Neuronal stem cell (in vitro differentiated cells): ENCODE data around the gene CKB.

ENCODE experiments used
- DNase-seq: peaks from one replicate; pipeline ENCODE4 v3.0.0-alpha.2; 2013; ENCODE audit warnings: low spot score
- H2AFZ ChIP-seq: one replicate; pipeline ENCODE4 v1.6.1; 2013; ENCODE audit warnings: mild to moderate bottlenecking, low read length, inconsistent platforms
- H2AK5ac ChIP-seq: 2 replicates; pipeline ENCODE4 v1.6.1; 2013; ENCODE audit warnings: low read depth, mild to moderate bottlenecking, inconsistent platforms, low read length, moderate library complexity, mixed read lengths
- H2BK120ac ChIP-seq: 2 replicates; pipeline ENCODE4 v1.6.1; 2013; ENCODE audit warnings: low read depth, mild to moderate bottlenecking, inconsistent platforms, low read length, moderate library complexity, mixed read lengths
- H2BK12ac ChIP-seq: one replicate; pipeline ENCODE4 v1.6.1; 2013; ENCODE audit warnings: low read length, inconsistent platforms
- H2BK15ac ChIP-seq: 2 replicates; pipeline ENCODE4 v1.6.1; 2013; ENCODE audit warnings: mild to moderate bottlenecking, low read length, inconsistent platforms, mixed read lengths
- H2BK5ac ChIP-seq: one replicate; pipeline ENCODE4 v1.6.1; 2013; ENCODE audit warnings: inconsistent platforms, mild to moderate bottlenecking, low read length, moderate library complexity
- H3K14ac ChIP-seq: one replicate; pipeline ENCODE4 v1.6.1; 2013; ENCODE audit warnings: low read length, inconsistent platforms
- H3K18ac ChIP-seq: 2 replicates; pipeline ENCODE4 v1.6.1; 2013; ENCODE audit warnings: low read length, inconsistent platforms
- H3K23ac ChIP-seq: 2 replicates; pipeline ENCODE4 v1.6.1; 2013; ENCODE audit warnings: low read depth, mild to moderate bottlenecking, mixed read lengths, low read length, inconsistent platforms; ENCODE audit not compliant: poor library complexity
- H3K27ac ChIP-seq: replicated peaks from 3 replicates; pipeline ENCODE4 v1.5.1; 2013; ENCODE audit warnings: low read length, inconsistent platforms
- H3K27me3 ChIP-seq, 3 experiments: 2 replicates each; pipeline ENCODE4 v1.6.1; 2013; ENCODE audit warnings: low read length in 3 of 3, mild to moderate bottlenecking in 2 of 3, inconsistent platforms in 1 of 3, low read depth in 1 of 3, mixed read lengths in 1 of 3, moderate library complexity in 1 of 3; ENCODE audit not compliant: control insufficient read depth in 3 of 3, insufficient read depth in 3 of 3
- H3K36me3 ChIP-seq, 2 donors: replicated peaks in 1 of 2; 2 replicates each; pipeline ENCODE4 v1.6.1; 2013; ENCODE audit warnings: low read length in 2 of 2; ENCODE audit not compliant: control insufficient read depth in 2 of 2, insufficient read depth in 2 of 2
- H3K4ac ChIP-seq: 2 replicates; pipeline ENCODE4 v1.6.1; 2013; ENCODE audit warnings: inconsistent platforms, mild to moderate bottlenecking, low read length, moderate library complexity
- H3K4me1 ChIP-seq, 2 donors: 1 replicate in 1 of 2; 2 replicates in 1 of 2; pipeline ENCODE4 v1.6.1; 2013; ENCODE audit warnings: low read length in 2 of 2, low read depth in 1 of 2; ENCODE audit not compliant: control insufficient read depth in 2 of 2, insufficient read depth in 1 of 2
- H3K4me2 ChIP-seq: one replicate; pipeline ENCODE4 v1.6.1; 2013; ENCODE audit warnings: mild to moderate bottlenecking, low read length, inconsistent platforms; ENCODE audit not compliant: insufficient read depth, poor library complexity, severe bottlenecking
- H3K4me3 ChIP-seq, 2 donors: 2 replicates each; pipeline ENCODE4 v1.5.1; 2013; ENCODE audit warnings: low read length in 2 of 2, mild to moderate bottlenecking in 2 of 2, inconsistent platforms in 1 of 2, moderate library complexity in 1 of 2
- H3K79me1 ChIP-seq: one replicate; pipeline ENCODE4 v1.6.1; 2013; ENCODE audit warnings: low read depth, mild to moderate bottlenecking, inconsistent platforms, low read length, moderate library complexity
- H3K9ac ChIP-seq: one replicate; pipeline ENCODE4 v1.6.1; 2013; ENCODE audit warnings: mild to moderate bottlenecking, low read depth, low read length, inconsistent platforms; ENCODE audit not compliant: poor library complexity
- H3K9me3 ChIP-seq, 2 donors: replicated peaks in 1 of 2; 2 replicates each; pipeline versions ENCODE3 to v1.6.1; 2013; ENCODE audit warnings: low read length in 2 of 2, mild to moderate bottlenecking in 2 of 2, inconsistent platforms in 1 of 2, low read depth in 1 of 2, mixed read lengths in 1 of 2, moderate library complexity in 1 of 2; ENCODE audit not compliant: control insufficient read depth in 2 of 2, insufficient read depth in 1 of 2
- H4K8ac ChIP-seq: one replicate; pipeline ENCODE4 v1.6.1; 2013; ENCODE audit warnings: low read depth, mild to moderate bottlenecking, inconsistent platforms, low read length, moderate library complexity
- H4K91ac ChIP-seq: one replicate; pipeline ENCODE4 v1.6.1; 2013; ENCODE audit warnings: low read length, low read depth, mild to moderate bottlenecking, inconsistent platforms; ENCODE audit not compliant: poor library complexity
- WGBS, 2 donors: extraction: QIAGEN DNeasy Blood & Tissue Kit; methylation state at CpG; one replicate each; pipeline ENCODE4 v1.1.7; 2013; ENCODE audit warnings: missing lambda C conversion rate in 2 of 2, mixed read lengths in 1 of 2; ENCODE audit not compliant: insufficient read length in 2 of 2, insufficient replicate concordance in 1 of 2; ENCODE audit errors: extremely low coverage in 2 of 2; 5-methylcytosine and 5-hydroxymethylcytosine counted together

CKB gene

GRCh38 chr14:103563226-103563620 is 40.6 kb upstream of the CKB start:
- Histone ChIP-seq H2BK12ac (no peak overlapping the region), H3K4me1 (peaks cover 8 to 14% of the 10 kb centered on the region in 2 donors), H3K27me3 (no peaks in the 10 kb centered on the region), H3K9ac (peak overlapping the region; percentile 91), H3K4me3 (peak overlapping the region; percentile 97 to 100), H3K4ac (no peak overlapping the region), H4K91ac (no peak overlapping the region), H2BK5ac (peak overlapping the region; percentile 82), H3K4me2 (peak overlapping the region; percentile 83), H3K14ac (peak overlapping the region; percentile 71), H3K27ac (peak overlapping the region; percentile 97), H3K18ac (peak overlapping the region; percentile 96), H3K23ac (peak overlapping the region; percentile 80), H2BK15ac (no peak overlapping the region), H3K36me3 (peaks cover 10 to 40% of the 10 kb centered on the region in 2 donors), H2BK120ac (no peak overlapping the region), H4K8ac (no peak overlapping the region), H2AK5ac (no peak overlapping the region), H3K9me3 (no peaks in the 10 kb centered on the region), H2AFZ (peak overlapping the region; percentile 95), H3K79me1 (peaks cover 19% of the 10 kb centered on the region)
- no peak for DNase-seq
- WGBS, 2 donors = no CpG with 5 or more reads among the region's 22 CpGs

DNA sequence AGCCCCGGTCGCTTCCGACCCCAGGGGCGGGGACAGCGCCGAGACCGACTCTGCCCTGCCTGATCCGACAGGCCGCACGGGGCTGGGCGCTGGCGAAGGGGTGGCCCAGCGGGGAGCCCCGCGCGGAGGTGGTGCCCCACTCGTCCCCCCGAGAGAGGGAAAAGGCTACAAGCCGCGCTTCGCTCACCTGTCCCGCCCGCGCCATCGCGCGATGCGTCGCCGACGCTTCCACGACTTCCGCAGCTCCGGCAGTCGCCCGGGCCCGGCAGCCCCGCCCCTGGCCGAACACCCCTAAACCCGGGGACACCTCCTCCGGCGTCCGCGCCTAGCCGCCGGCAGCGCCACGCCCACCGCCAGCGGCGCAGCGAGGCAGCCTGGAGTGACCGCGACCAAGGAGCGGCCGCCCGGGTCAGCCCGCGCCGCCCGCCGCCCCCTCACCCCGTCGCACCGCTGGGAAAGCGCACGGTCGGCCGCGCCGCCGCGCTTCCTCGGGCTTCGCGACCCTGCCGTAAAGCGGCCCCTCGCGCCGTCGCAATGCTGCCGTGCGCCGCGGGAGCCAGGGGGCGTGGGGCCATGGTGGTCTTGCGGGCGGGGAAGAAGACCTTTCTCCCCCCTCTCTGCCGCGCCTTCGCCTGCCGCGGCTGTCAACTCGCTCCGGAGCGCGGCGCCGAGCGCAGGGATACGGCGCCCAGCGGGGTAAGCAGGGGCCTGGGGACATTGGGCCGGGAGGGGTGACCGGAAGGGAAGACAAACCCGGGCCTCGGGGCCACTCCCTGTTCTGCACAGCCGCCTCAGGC is 40.0 kb upstream of the CKB start, which contains the start of the genes BAG5 and COA8:
TSS of gene BAG5 (minus strand) at position 229 of the 797 bp plus-strand sequence. CDS start 1,493 bp downstream, outside the sequence.
TSS of gene COA8 (plus strand) at position 532 of the 797 bp plus-strand sequence. CDS start at position 574, 42 bp downstream.
- Histone ChIP-seq H3K9me3 (no peaks in the 10 kb centered on the region), H2BK15ac (no peak within 1 kb of the TSS), H2AFZ (peak within 1 kb of the TSS; percentile 95), H3K4me1 (peaks cover 8 to 14% of the 10 kb centered on the region in 2 donors), H3K27me3 (no peaks in the 10 kb centered on the region), H3K4me3 (peak within 1 kb of the TSS; percentile 97 to 100), H3K27ac (peak within 1 kb of the TSS; percentile 97), H4K8ac (peak within 1 kb of the TSS; percentile 72), H3K14ac (peak within 1 kb of the TSS; percentile 84), H3K4me2 (peak within 1 kb of the TSS; percentile 88), H2BK5ac (peak within 1 kb of the TSS; percentile 82), H4K91ac (peak within 1 kb of the TSS; percentile 89), H3K36me3 (peaks cover 8 to 45% of the 10 kb centered on the region in 2 donors), H2BK120ac (peak within 1 kb of the TSS; percentile 72), H2BK12ac (no peak within 1 kb of the TSS), H3K9ac (peak within 1 kb of the TSS; percentile 98), H2AK5ac (peak within 1 kb of the TSS; percentile 97), H3K4ac (peak within 1 kb of the TSS; percentile 58), H3K18ac (peak within 1 kb of the TSS; percentile 96), H3K23ac (peak within 1 kb of the TSS; percentile 85), H3K79me1 (peaks cover 17% of the 10 kb centered on the region)
- no CpG with 5 or more reads among the region's 109 CpGs for WGBS, 2 donors
- DNase-seq = peak; percentile 90

- H3K14ac ChIP-seq = peak overlapping the region; percentile 84
- peak overlapping the region; percentile 97 for H3K27ac ChIP-seq
- H3K9ac ChIP-seq = peak overlapping the region; percentile 98
- H2BK12ac ChIP-seq = no peak overlapping the region
- peak overlapping the region; percentile 88 for H3K4me2 ChIP-seq
- no peak overlapping the region for H4K91ac ChIP-seq
- peaks cover 8 to 14% of the 10 kb centered on the region in 2 donors for H3K4me1 ChIP-seq
- H3K36me3 ChIP-seq = peaks cover 8 to 46% of the 10 kb centered on the region in 2 donors
- peak overlapping the region; percentile 95 for H3K18ac ChIP-seq
- H3K4me3 ChIP-seq = peak overlapping the region; percentile 97 to 100
- no peak overlapping the region for H4K8ac ChIP-seq
- no peak overlapping the region for H2BK120ac ChIP-seq
- H3K4ac ChIP-seq = peak overlapping the region; percentile 58
- no peak overlapping the region for H2BK15ac ChIP-seq
- DNase-seq = no peak
- peak overlapping the region; percentile 95 for H2AFZ ChIP-seq
- H3K9me3 ChIP-seq = no peaks in the 10 kb centered on the region
- H2BK5ac ChIP-seq = peak overlapping the region; percentile 82
- H3K23ac ChIP-seq = peak overlapping the region; percentile 85
- peaks cover 17% of the 10 kb centered on the region for H3K79me1 ChIP-seq
- WGBS, 2 donors = no CpG with 5 or more reads among the region's 25 CpGs
- H3K27me3 ChIP-seq = no peaks in the 10 kb centered on the region
- peak overlapping the region; percentile 97 for H2AK5ac ChIP-seq
These were observed 39.5 kb upstream of the CKB start for GRCh38 chr14:103562179-103562428.
